AG08396 (cell line): ENCODE measurements around the gene OVCH1.

ENCODE experiments used
- DNase-seq: peaks from one replicate; pipeline ENCODE4 v3.0.0; 2012; ENCODE audit warnings: low spot score, mixed read lengths

OVCH1 gene, protein sequence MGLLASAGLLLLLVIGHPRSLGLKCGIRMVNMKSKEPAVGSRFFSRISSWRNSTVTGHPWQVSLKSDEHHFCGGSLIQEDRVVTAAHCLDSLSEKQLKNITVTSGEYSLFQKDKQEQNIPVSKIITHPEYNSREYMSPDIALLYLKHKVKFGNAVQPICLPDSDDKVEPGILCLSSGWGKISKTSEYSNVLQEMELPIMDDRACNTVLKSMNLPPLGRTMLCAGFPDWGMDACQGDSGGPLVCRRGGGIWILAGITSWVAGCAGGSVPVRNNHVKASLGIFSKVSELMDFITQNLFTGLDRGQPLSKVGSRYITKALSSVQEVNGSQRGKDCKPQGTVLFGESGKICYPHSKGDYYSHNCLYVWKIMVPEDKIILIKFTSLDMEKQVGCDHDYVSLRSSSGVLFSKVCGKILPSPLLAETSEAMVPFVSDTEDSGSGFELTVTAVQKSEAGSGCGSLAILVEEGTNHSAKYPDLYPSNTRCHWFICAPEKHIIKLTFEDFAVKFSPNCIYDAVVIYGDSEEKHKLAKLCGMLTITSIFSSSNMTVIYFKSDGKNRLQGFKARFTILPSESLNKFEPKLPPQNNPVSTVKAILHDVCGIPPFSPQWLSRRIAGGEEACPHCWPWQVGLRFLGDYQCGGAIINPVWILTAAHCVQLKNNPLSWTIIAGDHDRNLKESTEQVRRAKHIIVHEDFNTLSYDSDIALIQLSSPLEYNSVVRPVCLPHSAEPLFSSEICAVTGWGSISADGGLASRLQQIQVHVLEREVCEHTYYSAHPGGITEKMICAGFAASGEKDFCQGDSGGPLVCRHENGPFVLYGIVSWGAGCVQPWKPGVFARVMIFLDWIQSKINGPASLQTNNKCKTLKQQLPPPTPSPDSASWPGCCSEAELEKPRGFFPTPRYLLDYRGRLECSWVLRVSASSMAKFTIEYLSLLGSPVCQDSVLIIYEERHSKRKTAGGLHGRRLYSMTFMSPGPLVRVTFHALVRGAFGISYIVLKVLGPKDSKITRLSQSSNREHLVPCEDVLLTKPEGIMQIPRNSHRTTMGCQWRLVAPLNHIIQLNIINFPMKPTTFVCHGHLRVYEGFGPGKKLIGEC

DNA sequence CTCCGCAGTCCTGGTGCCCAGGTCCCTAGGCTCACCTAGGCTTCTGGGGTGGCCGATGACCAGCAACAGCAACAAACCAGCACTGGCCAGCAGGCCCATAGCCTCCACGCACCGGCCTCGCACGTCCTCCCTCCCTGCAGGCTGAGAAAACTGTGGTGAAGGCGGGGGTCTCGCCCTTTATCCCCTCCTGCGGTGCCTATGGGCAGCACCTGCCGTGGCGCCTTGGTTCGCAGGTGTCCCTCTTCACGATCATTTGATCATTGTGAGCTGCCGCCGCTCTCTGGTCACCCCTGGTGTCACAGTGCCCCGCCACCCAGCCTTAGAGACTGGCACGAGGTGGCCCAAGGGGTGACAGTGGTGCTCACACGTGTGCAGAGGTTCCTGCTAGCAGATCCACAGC lies at the start of gene OVCH1:
Gene OVCH1, minus strand, starts transcription at position 99 of the 400 bp plus-strand sequence. Its CDS starts 0 bp downstream, at position 99.
- DNase-seq, result no peak

DNA sequence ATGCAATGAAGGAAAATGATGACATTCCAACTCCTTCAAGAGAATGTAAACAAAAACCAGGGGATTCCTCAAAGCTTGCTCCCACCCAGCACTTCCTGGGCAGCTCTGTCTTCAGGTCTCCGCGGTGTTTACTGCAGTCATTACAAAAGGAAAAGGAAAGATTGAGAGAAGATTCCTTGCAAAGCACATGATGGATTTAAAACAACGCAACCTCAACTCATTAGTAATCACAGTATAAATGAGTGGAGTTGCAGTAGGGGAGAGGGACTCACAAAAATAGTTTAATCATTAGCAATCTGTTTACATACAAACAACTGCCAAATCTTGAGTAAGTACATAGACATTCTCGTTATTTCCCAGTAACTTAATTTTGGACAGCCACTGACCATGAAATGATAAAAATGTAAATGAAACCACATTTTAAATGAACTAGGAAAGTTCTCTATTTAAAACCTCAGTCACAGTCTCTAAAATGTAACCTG lies 49.7 kb upstream of the OVCH1 start:
- DNase-seq, result peak; percentile 56

DNA sequence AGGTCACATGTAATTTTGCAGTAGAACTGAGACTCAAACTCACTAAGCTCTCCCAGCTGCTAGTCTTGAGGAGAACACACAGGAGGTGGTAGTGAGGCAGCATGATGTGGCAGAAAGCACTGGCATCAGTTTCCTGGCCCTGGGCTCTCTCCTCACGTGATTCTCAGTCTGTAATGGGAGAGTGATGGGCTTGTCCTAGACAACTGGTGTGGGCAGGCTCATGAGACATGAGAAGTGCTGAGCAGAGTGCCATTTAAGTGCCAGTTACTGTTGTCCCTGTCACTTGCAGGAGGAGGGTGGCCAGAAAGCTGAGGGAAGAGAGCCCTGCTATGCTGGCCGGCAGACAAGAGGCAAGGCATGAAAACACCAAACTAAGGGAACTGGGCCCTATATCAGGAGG lies 48.5 kb upstream of the OVCH1 start:
- DNase-seq, result no peak

DNA sequence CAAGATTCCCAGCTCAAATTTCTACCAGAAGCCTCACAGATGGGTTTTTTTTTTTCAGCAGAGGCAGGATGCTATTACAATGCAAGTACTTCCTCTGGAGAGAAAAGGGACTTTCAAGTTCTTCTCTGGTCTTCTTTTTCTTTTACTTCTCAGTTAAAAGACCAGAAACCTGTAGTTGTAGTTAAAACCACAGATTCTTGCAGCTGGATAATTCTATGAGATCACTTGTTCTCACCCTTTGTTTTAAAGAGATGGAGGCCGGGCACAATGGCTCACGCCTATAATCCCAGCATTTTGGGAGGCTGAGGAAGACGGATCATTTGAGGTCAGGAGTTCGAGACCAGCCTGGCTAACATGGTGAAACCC lies 47.6 kb upstream of the OVCH1 start:
- no peak for DNase-seq

DNA sequence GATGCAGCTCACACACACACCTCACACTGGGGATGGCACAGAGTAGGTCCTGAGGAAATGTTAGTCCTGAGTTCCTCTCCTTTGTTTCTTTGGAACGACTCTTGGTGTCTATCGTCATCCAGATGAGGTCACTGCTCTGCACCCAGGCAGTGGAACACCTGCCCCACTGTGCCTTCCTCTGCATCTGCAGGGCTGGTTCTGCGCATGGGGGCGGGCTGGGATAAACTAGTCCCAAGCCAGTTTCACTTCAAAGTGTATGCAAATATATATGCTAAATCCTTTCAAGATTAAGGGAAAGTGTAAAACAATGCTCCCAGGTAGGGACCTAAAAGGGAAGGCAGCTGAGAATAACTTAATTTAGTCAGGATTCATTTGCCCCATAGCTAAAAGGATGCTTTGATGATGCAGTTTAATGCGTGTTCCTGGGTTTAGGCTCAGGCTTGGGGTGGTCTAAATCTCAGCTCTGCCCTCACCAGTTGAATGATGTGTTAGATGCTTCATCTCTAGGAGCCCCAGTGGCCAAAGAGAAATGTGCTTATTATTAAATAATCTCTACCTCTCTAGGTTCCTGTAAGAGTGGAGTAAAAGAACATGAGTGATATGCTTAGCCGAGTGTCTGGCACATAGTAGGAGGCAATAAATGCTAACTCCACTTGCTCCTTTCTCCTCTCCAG lies 47.1 kb upstream of the OVCH1 start:
- no peak for DNase-seq

DNA sequence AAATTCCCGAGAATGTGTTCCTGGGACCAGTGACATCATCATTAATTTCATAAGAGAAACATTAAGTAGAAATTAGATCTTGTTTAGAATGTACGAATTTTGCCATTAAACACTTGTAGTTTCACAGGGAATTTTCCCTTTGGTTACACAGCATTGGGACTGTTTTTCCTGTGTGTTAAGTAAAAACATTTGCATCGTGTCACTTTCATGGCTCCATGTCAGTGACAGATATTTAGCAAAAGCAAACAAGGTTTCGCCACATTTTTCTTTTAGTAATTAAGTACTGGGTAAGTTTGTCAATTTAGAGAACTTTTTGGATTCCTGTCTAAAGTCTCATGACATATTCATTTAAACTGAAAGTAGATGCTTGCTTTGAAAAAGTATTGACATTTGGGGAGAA lies 45.5 kb upstream of the OVCH1 start:
- no peak for DNase-seq

DNA sequence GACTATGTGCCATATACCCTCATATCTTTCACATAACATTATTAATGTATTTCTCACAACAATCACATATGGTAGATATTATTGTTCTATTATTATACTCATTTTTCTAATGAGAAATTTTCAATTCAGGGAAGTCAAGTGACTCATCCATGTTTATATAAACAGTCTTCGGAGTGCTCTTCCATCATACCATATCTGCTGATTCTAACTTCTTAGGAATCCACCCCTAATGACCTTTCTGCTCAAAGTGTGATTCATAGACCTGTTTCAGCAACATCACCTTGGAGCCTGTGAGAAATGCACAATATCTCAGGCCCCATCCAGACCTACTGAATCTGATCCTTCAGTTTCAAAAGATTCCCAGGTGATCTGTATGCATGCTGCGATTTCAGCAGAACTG lies 39.8 kb upstream of the OVCH1 start:
- DNase-seq, result peak; percentile 30

DNA sequence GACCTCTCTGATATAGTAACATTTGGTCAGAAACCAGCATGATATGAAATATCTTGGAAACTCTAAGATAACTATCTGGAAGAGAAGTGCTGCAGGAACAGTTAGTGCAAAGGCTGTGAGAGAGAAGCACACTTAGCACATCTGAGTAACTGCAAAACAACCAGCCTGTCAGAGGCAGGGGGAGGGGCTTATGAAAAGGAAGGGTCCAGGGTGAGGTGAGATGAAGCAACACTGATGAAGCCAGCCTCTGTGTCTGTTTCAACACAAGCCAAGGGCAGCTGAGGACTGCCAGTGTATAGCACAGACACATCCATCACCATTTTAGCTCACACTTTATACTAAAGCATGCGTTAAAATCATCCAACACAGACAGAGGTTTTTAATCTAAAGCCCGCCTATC lies 37.4 kb upstream of the OVCH1 start:
- no peak for DNase-seq

DNA sequence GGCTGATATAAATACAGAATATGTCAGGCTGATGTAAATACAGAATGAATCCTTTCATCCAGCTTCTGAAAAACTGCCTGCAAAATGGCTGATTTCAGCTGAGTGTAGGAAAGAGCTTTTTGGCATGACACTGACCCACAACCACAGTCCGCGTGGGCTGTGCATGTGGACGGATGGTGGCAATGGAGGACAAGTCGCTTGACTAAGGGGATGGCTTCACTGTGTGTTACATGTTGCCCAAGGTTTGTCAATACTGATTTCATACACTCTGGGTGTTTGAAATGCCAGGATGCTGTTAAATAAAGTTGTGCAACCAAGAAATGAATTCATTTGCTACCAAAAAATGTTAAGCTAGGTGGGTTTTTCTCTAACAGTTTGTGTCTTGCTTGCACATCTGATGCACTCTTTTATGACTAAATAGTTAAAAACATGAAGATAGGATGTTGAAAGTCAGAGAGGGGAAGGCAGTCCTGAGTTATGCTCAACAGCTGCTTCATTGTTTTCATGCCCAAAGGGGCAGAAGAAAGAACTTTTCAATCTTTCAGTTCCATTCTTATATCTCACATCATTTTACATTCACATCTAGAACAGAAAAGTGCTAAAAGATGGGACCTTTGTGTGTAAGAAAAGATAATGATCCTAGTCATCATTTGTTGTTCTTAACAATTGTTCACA lies 36.5 kb upstream of the OVCH1 start:
- DNase-seq, result no peak

DNA sequence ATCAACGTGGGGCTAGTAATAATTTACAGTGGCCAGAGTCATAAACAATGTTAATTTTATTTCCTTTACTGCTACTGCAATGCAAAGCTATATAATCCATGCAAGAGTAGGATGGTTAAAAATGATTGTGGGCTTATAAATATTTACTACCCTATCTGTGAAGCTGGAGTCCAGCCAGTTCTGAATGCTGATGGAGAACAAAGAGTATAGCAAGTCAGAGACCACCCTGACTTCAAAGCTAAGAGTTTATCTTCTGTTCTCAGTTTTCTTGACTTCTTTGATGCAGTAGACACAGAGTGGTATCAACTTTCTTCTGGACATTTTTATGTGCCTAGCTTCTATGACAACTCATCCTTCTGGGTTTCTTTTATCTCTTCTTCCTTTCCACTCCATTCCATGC lies 34.0 kb upstream of the OVCH1 start:
- no peak for DNase-seq

DNA sequence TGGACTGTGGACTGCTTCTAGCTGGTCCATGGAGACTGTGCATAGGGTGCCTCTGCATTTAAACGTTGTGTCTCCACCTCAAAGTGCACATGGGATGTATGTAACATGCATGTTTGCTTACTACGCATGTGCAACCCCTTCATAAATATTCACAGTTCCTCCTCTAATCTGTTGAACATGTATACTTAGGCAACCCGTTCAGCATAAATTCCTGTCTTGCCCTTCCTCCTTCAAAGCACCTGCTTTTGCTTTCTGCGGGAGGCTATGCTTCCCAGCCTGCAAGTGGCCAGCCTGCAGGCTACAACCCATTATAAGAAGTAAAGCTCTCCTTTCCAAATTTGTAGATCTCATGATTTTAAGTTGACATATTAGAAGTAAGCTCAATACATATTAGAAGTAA lies 33.0 kb upstream of the OVCH1 start:
- no peak for DNase-seq

DNA sequence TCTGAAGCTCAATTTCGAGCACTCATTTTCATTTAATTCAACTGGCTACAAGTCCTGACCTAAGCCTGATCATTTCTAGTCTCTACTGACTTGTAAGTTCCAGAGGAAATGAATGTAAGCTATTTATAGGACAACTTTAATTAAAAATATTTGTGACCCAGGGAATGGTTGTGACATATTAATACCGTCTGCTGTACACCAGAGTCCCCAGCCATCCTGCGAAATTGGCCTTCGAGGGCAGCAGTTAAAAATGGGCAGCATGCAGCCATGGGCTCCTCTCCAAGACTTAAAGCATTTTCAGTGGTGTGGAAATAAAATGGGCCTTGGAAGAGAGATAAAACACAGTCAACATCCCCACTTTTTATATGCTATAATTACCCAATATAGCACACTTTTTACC lies 30.7 kb upstream of the OVCH1 start:
- no peak for DNase-seq

DNA sequence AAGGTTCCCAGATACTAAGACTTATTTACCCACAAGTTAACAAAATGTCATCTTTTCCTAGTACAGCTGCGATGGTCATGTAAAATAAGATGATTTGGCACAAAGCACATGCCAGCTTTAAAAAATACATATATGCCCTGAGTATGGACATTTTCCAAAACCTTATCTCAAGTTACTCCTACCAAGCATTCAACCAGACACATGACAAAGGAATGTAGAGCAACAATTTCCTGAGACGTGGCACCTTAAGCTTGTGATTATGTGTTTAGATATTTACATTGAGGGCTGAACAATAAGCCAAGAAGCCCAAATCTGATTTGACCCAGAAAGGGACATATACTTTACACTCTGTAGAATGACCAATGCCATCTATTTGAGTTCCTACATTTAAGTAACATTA lies 24.5 kb upstream of the OVCH1 start:
- no peak for DNase-seq

DNA sequence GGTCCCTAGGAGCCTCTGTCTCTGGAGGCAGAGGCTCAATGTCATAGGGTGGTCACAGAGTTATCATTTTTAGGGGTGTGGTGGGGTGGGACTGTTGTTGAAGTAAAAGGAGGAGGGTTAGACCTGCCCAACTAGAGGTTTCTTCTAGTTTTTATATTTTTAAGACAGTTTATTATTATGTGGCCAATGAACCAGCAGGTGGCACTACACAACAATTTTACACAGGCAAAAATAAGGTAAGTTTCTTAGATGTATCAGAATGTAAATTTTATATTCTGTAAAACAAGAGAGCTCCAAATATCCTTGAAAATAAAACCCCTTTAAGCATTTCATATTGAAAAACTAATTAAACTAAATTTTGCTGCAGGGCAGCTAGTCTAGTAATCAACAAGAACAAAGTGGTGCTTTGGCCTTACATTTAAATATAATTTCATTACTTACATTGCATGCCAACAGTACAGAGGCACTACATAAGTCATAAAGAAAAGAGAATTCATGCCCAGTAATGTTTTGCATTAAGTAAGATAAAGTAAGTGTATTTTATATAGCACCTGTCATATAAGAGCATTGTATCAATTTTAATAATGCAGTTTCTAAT lies 22.2 kb upstream of the OVCH1 start:
- DNase-seq, result peak; percentile 20

DNA sequence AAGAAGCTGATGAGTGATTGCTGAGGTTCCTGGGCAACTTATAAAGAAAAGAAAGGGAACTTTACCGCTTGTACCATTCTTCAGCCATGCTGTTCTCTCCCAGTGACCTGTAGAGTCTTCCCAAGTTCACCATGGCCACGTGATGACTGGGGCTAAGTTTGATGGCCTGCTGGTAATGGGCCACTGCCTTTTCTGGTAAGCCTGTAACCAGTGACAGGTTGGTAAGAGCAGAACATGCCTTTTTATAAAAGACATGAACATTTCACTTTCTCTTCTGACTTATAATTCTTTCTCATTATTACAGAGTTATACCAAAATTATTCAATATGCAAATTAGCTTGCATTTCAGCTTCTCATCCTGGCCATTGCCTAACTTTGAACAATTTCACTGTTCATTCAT lies 20.9 kb upstream of the OVCH1 start:
- DNase-seq, result no peak

DNA sequence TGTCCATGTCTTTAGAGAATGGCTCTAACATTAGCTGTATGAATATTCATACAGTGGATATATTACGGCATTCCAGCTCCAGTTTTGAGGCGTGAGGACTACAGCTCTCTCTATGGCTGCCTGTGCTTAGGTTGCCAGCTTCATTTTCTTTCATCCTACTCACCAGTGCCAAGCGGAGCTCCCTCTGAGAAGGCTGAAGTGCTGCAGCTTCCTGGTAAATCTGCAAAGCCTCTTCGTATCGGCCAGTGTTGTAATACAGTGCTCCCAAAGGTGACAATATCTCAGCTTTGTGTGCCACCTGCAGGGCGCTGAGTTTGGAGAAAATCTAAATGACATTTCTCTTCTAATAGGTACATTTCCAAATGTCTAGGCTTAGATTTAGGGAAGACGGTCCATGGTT lies 19.8 kb upstream of the OVCH1 start:
- no peak for DNase-seq

DNA sequence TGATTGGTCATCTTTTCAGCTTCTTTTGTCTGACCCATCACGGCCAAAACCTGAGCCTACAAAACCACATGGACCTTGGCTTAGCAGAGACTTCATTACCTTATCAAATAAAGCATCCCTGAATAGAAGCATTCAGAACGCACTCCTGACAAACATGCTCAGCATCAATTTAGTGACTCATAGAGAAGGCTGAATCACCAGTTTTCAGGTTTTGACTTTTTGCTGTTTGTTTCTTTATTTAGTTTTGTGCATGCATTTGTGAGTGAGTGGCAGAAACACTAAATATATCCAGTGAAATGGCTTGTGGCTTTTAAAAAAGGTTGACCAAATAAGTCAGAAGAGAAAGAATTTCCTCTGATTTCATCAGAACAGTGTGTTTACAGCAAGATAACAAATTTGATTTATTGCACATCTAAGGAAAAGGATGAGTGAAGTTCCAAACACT lies 19.0 kb upstream of the OVCH1 start:
- peak; percentile 27 for DNase-seq

DNA sequence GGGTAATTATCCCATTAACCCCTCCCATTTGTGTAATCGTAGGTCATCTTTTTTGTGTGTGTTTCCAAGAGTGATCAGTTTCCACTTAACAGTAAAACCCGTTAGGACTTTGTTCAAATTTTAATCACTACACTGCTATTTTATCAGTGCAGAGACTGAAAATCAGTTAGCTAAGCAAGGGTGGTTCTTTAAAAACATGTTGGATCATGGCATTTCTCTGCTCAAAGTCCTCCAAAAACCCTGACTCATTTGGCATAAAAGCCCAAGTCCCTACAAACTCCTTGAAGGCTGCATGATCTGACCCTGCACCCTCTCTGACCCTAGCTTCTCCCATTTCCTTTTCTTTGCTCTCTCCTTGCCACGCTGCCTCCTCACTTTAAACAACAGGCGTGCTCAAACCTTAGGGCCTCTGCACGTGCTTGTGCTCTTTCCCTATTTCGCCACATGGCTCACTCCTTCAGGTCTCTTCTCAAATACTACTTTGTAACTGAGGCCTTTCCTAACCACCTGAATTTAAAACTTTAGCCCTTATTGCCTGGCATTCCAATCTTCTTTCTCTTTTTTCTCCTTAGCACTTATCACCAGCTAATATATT lies 13.2 kb upstream of the OVCH1 start:
- no peak for DNase-seq

DNA sequence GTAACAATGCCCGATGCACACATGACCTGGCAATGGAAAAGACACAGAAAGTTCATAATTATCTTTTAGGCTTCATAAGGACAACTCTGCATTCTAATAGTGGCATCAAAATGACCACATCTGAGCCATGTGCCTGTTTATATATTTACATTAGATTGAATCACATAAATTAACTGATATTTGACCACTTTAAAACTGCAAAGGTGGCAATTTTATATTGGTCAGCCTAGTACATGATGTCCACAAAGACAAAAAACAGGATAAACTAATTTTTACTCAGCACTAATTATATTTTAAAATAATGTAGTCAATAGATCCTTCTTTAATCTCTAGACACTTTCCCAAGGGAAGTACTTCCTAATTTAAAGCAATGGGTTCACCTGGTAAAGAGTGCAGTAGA lies 12.0 kb upstream of the OVCH1 start:
- no peak for DNase-seq

DNA sequence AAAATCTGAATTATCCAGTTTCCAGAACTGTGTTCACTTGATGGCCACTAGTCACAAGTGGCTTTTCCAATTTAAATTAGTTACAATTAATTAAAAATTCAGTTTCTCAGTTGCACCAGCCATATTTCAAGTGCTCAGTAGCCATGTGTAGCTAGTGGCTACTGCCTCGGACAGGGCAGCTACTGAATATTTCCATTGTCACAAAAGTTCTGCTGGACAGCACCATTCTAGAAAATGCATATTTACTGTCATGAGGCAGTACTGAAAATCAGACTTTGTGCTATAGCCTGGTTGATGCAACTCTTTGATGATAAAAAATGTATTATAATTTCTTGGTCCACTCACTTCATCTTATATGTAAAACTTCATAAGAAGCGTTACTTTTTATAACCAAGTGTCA lies 11.5 kb upstream of the OVCH1 start:
- no peak for DNase-seq

DNA sequence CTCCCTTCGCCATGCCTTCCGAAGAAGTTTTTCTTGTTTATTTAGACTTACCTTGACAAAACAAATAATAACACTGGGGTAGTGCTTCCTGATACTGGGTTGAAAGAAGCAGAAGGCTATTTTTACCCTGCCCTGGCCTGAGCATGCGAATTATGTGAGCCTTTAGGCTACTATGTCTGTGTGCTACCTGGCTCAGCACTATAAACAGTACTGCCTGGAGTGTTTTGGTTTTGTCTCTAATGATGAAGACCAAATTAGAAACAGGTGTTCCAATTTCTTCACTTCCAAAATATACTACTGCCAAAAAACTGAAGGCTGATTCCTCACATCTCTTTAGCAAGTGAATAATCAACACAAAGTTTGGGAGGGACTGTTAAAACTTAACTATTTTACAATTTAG lies 7.6 kb upstream of the OVCH1 start:
- no peak for DNase-seq
